Gastroesophageal sphincter (tissue), 3 donors: ENCODE measurements around the gene RALGPS2.
"Not testable (repeated sequence)": the region's sequence is repeated elsewhere in the genome, so short reads cannot be mapped to it uniquely, and the experiment has no call there.

ENCODE experiments used
- POLR2A ChIP-seq, 2 donors: fragments of 450-650 bp; IDR thresholded peaks; one replicate each; pipeline ENCODE4 v1.6.1; 2017; ENCODE audit warnings: antibody characterized with exemption in 2 of 2, mild to moderate bottlenecking in 2 of 2, moderate library complexity in 1 of 2
- POLR2AphosphoS5 ChIP-seq: sonication (generic); formaldehyde crosslinking; IDR thresholded peaks from one replicate; pipeline ENCODE4 v1.6.1; 2017; ENCODE audit warnings: antibody characterized with exemption
- TF ChIP-seq, protein P1 (sequence below), 4 experiments: fragments of 200-600 bp in 2 of 4; fragments of 450-650 bp in 2 of 4; sonication (generic) in 1 of 4; IDR thresholded peaks; one replicate each; pipeline ENCODE4 v1.5.1; 2017 to 2019; ENCODE audit warnings: antibody characterized with exemption in 4 of 4, mild to moderate bottlenecking in 2 of 4, moderate library complexity in 2 of 4

- TF ChIP-seq, protein P1, sequence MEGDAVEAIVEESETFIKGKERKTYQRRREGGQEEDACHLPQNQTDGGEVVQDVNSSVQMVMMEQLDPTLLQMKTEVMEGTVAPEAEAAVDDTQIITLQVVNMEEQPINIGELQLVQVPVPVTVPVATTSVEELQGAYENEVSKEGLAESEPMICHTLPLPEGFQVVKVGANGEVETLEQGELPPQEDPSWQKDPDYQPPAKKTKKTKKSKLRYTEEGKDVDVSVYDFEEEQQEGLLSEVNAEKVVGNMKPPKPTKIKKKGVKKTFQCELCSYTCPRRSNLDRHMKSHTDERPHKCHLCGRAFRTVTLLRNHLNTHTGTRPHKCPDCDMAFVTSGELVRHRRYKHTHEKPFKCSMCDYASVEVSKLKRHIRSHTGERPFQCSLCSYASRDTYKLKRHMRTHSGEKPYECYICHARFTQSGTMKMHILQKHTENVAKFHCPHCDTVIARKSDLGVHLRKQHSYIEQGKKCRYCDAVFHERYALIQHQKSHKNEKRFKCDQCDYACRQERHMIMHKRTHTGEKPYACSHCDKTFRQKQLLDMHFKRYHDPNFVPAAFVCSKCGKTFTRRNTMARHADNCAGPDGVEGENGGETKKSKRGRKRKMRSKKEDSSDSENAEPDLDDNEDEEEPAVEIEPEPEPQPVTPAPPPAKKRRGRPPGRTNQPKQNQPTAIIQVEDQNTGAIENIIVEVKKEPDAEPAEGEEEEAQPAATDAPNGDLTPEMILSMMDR (IDR thresholded peaks at IDR 0.05), result not testable (repeated sequence)
- not testable (repeated sequence) for TF ChIP-seq POLR2A (IDR thresholded peaks at IDR 0.05); POLR2AphosphoS5
Measured at GRCh38 chr1:178949866-178950265, 224.8 kb downstream of the RALGPS2 start.
